Activated effector memory CD4-positive, alpha-beta T cell treated with anti-CD3 and anti-CD28 coated beads, Interleukin-2, amount 50 U/mL, for 16 hours (primary cell): ENCODE results near the gene DAPP1.
"Not testable (repeated sequence)": the region's sequence is repeated elsewhere in the genome, so short reads cannot be mapped to it uniquely, and the experiment has no call there.

Experiments used
- DNase-seq: peaks from one replicate; pipeline ENCODE4 v3.0.0-alpha.2; 2020

Gene DAPP1

GRCh38 chr4:99825272-99825671, 8.6 kb downstream of the DAPP1 start:
- no peak for DNase-seq

- no peak for DNase-seq
Observed at GRCh38 chr4:99826016-99826415, 9.4 kb downstream of the DAPP1 start.

- no peak for DNase-seq
Observed at GRCh38 chr4:99827454-99827853, 10.8 kb downstream of the DAPP1 start.

GRCh38 chr4:99827857-99828256, 11.2 kb downstream of the DAPP1 start:
- DNase-seq, result no peak

- no peak for DNase-seq
Observed at GRCh38 chr4:99828477-99828876, 11.8 kb downstream of the DAPP1 start.

- not testable (repeated sequence) for DNase-seq
Observed at GRCh38 chr4:99830051-99830450, 13.4 kb downstream of the DAPP1 start.

GRCh38 chr4:99832321-99832720, 15.7 kb downstream of the DAPP1 start:
- DNase-seq, result no peak

- no peak for DNase-seq
Observed at GRCh38 chr4:99832758-99833157, 16.1 kb downstream of the DAPP1 start.

- no peak for DNase-seq
Observed at GRCh38 chr4:99833756-99834155, 17.1 kb downstream of the DAPP1 start.

GRCh38 chr4:99834569-99834968, 17.9 kb downstream of the DAPP1 start:
- no peak for DNase-seq

- DNase-seq, result no peak
Observed at GRCh38 chr4:99835942-99836341, 19.3 kb downstream of the DAPP1 start.

GRCh38 chr4:99838927-99839326, 22.3 kb downstream of the DAPP1 start:
- no peak for DNase-seq

GRCh38 chr4:99841129-99841528, 24.5 kb downstream of the DAPP1 start:
- DNase-seq, result no peak

- no peak for DNase-seq
Observed at GRCh38 chr4:99843413-99843812, 26.8 kb downstream of the DAPP1 start.

GRCh38 chr4:99844048-99844447, 27.4 kb downstream of the DAPP1 start:
- no peak for DNase-seq

GRCh38 chr4:99845179-99845578, 28.6 kb downstream of the DAPP1 start:
- no peak for DNase-seq

- no peak for DNase-seq
Observed at GRCh38 chr4:99845708-99846469, 29.3 kb downstream of the DAPP1 start.

GRCh38 chr4:99846891-99847290, 30.3 kb downstream of the DAPP1 start:
- DNase-seq, result no peak

GRCh38 chr4:99847362-99847976, 30.8 kb downstream of the DAPP1 start:
- no peak for DNase-seq

- DNase-seq, result no peak
Observed at GRCh38 chr4:99848591-99849001, 32.0 kb downstream of the DAPP1 start.

- no peak for DNase-seq
Observed at GRCh38 chr4:99852199-99852749, 35.6 kb downstream of the DAPP1 start.

GRCh38 chr4:99853190-99853589, 36.6 kb downstream of the DAPP1 start:
- DNase-seq, result no peak

- no peak for DNase-seq
Observed at GRCh38 chr4:99853999-99854398, 37.4 kb downstream of the DAPP1 start.

- no peak for DNase-seq
Observed at GRCh38 chr4:99855678-99856077, 39.1 kb downstream of the DAPP1 start.
